HG03039 (cell line): ENCODE results near the gene SOS1.
"Not testable (repeated sequence)": the region's sequence is repeated elsewhere in the genome, so short reads cannot be mapped to it uniquely, and the experiment has no call there.

Experiments used
- ATAC-seq: cut with Tn5 transposase; IDR thresholded peaks from one replicate; pipeline ENCODE4 v1.9.1; 2021; ENCODE audit warnings: mild to moderate bottlenecking, moderate library complexity; ENCODE audit not compliant: unreplicated experiment

The SOS1 gene

GRCh38 chr2:39120771-39121522 is at the start of gene SOS1:
SOS1 (minus strand) TSS chr2:39121051; CDS start chr2:39120422, 629 bp downstream.
- ATAC-seq = peak; percentile 42

- no peak for ATAC-seq
Observed at GRCh38 chr2:39164089-39164488, 43.2 kb upstream of the SOS1 start.

- no peak for ATAC-seq
Observed at GRCh38 chr2:39160982-39161381, 40.1 kb upstream of the SOS1 start.

- no peak for ATAC-seq
Observed at GRCh38 chr2:39159283-39159682, 38.4 kb upstream of the SOS1 start.

GRCh38 chr2:39158351-39158750 is 37.5 kb upstream of the SOS1 start:
- no peak for ATAC-seq

GRCh38 chr2:39156846-39157245 is 36.0 kb upstream of the SOS1 start:
- ATAC-seq = no peak

GRCh38 chr2:39156107-39156506 is 35.3 kb upstream of the SOS1 start:
- ATAC-seq = no peak

- ATAC-seq = not testable (repeated sequence)
Observed at GRCh38 chr2:39155573-39155972, 34.7 kb upstream of the SOS1 start.

GRCh38 chr2:39154944-39155343 is 34.1 kb upstream of the SOS1 start:
- ATAC-seq = no peak

GRCh38 chr2:39153312-39153711 is 32.5 kb upstream of the SOS1 start:
- no peak for ATAC-seq

GRCh38 chr2:39152504-39152903 is 31.7 kb upstream of the SOS1 start:
- no peak for ATAC-seq

GRCh38 chr2:39150890-39151497 is 30.1 kb upstream of the SOS1 start:
- ATAC-seq = no peak

GRCh38 chr2:39150102-39150562 is 29.3 kb upstream of the SOS1 start:
- ATAC-seq = no peak

- no peak for ATAC-seq
Observed at GRCh38 chr2:39146630-39147029, 25.8 kb upstream of the SOS1 start.

GRCh38 chr2:39145906-39146421 is 25.1 kb upstream of the SOS1 start:
- ATAC-seq = no peak

- no peak for ATAC-seq
Observed at GRCh38 chr2:39144416-39144815, 23.6 kb upstream of the SOS1 start.

- no peak for ATAC-seq
Observed at GRCh38 chr2:39142904-39143605, 22.2 kb upstream of the SOS1 start.

- no peak for ATAC-seq
Observed at GRCh38 chr2:39141334-39142271, 20.8 kb upstream of the SOS1 start.

GRCh38 chr2:39140948-39141333 is 20.1 kb upstream of the SOS1 start:
- not testable (repeated sequence) for ATAC-seq

GRCh38 chr2:39140322-39140847 is 19.5 kb upstream of the SOS1 start:
- ATAC-seq = no peak
